Right hindlimb (tissue), 1 donor: ENCODE data around the gene MYL12A.
"Not testable (repeated sequence)": the region's sequence is repeated elsewhere in the genome, so short reads cannot be mapped to it uniquely, and the experiment has no call there.

Experiments used
- DNase-seq: peaks from one replicate; pipeline ENCODE4 v3.0.0-alpha.2; 2018

Gene MYL12A

DNA sequence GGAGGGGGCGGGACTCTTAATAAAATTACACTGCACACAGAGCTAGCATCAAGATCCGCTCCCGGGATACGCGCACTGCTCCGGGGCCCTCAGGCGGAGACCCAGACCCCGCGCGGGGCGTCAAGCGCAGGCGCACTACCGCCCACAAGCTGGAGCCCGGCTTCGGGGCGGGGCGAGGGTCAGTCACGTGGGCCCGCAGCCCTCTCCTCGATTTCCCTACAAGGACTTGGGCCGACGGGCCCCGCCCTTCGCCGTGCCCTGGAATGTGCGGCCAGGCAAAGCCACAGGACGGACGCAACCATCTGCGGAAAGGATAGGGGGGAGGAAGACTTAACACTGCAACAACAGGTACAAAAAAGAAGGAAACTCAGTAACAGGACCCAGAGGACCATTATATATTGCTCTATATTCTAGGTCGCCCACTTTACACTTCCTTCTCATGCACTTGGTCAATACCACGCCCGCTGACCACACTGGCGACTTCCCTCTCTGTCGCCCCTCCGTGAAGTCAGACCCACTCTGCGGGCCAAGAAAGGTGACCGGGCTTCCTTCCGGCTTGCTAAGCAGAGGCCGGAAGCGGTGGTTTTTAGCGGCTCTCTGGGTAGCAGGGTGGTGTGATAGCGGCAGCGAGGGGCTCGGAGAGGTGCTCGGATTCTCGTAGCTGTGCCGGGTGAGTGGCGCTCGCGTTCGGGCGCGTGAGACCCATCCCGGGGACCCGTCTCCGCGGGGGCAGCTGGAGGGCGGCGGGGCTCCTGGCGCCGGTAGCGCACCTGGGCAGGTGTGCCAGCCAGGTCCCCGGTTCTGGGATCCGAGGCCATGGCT lies at the start of gene MYL12A:
Gene MYL12A, plus strand, starts transcription at position 562 of the 822 bp plus-strand sequence. CDS start 5,447 bp downstream, outside the sequence.
- peak; percentile 98 for DNase-seq

DNA sequence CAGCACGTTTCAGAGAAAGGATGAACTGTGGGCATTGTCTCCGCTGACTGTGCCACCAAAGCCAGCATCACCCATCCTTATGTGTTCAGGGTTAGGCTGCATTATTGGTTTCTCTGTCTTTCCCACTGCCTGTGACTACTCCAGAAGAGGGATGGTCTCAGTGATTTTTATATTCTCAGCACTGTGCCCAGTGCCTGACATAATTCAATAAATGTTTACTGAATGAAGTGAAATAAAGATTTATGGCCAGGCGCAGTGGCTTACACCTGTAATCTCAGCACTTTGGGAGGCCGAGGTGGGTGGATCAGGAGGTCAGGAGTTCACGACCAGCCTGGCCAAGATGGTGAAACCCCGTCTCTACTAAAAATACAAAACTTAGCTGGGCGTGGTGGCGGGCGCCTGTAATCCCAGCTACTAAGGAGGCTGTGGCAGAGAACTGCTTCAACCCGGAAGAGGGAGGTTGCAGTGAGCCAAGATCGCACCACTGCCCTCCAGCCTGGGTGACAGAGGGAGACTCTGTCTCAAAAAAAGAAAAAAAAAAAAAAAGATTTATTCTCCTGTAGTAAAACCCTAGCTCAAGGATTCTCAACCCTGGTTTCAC lies 49.2 kb upstream of the MYL12A start:
- not testable (repeated sequence) for DNase-seq

DNA sequence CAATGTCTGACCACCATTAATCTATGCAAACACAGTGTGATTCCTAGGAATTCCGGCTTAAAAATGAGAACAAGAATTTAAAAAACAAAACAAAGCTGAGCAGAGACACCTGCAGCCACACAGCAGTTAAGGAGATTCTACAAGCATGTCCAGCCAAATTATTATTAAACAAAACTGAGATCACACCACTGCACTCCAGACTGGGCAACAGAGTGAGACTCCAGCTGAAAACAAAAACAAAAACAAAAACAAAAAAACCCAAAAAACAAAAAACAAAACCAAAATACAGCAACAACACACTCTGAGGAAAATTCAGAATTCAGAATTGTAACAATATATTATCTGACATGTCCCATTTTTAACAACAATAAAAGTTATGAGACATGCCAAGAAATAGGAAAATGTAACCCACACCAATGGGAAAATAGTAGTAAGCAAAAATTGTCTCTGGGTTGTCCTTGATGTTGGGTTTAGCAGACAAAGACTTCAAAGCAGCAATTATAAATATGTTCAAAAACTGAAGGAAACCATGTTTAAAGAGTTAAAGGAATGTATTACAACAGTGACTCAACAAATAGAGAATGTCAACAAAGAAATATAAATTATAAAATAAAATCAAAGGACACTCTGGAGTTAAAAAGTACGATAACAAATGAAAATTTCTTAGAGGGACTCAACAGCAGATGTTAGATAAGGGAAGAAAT lies 47.5 kb upstream of the MYL12A start:
- no peak for DNase-seq

DNA sequence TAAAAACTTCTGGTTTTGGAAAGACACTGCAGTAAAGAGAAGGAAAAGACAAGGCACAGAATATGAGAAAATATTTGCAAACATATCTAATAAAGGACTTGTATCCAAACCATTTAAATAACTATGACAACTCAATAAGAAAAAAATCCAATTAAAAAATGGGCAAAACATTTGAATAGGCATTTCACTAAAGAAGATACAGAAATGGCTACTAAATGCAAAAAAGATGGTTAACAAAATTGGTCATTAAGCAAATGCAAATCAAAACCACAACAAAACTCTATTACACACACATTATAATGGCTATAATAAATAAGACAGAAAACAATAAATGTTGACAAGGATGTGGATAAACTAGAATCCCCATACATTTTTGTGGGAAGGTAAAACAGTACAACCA lies 42.4 kb upstream of the MYL12A start:
- no peak for DNase-seq

DNA sequence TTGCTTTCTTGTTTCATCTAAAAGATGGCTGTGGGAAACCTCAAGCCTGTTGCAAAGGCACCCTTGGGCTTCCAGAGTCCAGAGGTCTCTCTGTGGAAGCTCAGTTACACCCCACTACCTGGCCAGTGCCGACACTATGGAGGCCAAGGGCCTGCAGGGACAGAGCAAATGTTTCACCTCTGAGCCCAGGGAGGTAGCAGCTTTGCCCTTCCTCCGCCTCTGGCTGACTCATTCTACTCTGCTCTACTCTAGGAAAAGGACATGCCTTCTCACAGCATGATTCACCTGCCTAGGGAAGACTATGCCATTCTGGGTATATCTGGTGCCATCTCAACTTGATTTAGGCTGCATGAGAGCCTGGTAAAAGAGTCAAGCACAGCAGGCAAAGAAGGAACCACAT lies 40.0 kb upstream of the MYL12A start:
- DNase-seq = no peak

DNA sequence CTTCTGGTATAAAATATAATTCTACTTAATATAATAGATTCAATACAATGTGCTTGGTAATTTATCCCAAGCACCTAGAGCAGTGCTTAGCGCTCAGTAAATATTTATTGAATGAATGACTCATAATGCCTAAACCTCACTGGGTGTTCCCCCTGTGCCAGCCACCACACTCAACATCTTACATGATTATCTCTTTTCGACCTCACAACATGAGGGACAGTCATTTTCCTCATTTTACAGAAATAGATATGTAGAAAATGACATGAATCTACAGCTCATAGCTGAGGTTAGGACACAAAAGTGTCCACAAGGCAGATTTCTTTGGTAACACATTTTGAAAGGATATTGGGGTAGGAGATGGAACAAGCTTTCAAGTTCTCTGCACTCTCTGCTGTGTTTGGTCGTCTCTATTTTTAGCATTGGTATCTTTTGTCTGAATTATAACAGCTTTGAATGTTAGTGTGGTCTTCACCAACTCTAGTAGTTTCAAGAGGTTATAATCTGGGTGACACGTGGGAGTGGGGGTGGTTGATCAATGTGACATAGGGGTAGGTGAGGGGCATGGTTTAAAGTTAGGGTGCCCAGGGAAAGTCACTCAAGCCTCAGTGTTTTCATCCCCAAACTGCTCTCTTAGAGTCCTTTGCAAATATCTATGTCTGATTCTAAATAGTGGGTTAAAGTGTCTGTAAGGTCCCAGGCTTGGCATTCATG lies 37.6 kb upstream of the MYL12A start:
- no peak for DNase-seq

DNA sequence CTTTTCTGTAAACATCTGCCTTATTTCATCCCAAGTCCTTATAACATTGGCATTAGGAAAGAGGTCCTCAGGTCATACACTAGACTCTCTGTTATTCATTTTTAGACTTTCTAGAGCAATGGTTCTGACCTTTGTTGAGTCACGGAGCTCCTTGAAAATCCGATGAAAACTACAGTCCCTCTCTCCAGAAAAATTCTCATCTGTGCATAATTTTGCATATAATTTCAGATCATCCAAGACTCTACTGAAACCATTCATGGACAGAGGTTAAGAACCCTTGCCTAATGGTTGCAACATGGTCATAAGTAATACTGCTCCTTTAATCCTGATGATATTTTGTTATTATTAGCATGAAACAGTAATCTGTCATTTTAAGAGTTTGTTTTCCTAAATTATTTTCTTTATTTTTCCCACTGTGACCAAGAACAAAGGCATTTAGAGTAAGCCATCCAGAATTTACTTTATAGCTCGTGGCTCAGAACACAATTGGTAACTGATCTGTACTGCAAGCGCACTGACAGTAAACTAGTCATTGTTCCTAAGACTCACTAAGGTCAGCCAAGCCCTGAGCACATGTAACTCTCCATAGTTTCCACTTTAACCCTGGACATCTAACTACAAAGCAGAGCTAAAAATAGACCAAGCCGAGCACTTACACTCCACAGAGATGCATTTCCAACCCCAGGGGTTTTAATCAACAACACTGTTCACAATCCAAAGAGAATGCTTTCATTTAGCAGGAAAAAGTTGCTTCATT lies 36.2 kb upstream of the MYL12A start:
- DNase-seq = no peak

DNA sequence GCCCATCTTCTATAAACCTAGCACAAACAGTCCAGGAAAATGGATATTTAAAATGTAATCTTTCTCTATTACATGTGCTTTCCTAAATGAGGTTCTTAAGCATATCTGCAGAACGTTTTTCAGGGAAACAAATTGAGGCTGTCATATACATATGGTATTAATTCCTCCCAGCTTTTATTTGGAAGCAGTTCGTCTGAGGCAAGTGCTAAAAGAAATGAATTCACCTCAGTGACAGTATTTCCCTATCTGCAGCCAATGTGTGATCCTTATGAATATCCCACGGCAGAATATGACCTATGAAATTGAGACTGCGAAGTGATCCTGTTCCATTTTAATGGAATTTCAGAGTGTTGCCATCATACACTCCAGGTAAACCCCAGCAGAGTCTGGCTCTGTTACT lies 34.9 kb upstream of the MYL12A start:
- DNase-seq = no peak

DNA sequence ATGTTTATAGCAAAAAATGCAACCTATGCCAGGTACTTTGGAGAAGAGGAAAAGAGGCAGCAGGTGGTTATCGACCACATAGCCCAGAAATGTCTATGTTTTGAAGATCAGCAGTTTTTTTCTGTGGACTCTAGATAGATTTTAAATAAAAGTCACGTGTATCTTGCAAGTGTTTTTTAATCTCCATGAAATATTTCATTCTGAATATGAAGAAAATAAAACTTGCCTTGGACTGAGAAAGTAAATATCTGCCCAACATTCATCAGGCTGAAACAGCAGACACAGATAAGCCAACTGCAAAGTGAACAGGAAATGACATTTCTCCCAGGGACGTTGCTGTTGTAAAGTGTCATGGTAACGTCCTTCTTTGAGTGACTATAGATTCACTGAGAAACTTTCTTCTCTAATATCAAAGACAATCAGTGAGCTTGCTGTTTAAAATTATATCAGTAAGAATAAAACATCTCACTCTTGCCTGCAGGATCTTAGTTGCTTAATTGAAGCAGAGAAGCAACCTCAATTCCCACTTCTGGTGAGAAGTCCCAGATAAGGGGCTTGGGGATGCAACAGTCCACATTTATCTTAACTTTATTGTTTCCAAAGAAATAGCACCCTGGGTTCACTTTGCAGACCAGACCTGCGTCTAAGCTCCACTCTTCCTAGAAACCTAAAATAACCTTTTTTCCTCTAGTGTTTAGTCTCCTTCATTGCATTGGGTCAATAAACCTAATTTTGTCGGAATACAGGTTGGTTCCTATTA lies 34.1 kb upstream of the MYL12A start:
- no peak for DNase-seq

DNA sequence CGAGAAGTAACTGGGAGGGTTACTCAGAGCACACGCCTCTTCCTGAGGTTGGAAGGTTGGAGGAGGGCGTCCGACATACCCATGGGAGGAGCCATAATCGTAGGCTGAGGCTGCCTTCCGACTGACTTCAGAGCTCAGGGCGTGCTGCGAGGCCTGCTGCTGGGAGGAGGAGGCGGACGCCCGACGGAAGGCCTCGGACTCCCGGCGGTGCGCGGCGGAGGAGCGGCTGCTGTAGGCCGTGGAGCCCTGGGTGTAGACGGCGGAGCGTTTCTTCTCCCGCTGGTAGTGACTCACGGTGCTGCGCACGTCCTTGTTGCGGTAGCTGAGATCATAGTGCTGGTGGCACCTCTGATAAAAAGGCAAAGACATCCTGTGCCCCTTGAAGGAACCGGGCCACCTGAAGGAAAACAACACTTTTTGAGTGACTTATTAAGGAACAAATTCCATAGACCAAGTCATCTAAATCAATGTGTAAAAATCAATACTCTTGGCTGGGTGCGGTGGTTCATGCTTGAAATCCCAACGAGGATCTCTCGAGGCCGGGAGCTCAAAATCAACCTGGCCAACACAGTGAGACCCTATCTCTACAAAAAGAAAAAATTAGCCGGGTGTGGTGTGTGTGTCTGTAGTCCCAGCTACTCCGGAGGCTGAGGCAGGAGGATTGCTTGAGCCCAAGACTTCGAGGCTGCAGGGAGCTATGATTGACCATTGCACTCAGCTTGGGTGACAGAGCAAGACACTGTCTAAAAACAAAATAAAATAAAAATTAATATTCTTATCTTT lies 32.6 kb upstream of the MYL12A start:
- no peak for DNase-seq

DNA sequence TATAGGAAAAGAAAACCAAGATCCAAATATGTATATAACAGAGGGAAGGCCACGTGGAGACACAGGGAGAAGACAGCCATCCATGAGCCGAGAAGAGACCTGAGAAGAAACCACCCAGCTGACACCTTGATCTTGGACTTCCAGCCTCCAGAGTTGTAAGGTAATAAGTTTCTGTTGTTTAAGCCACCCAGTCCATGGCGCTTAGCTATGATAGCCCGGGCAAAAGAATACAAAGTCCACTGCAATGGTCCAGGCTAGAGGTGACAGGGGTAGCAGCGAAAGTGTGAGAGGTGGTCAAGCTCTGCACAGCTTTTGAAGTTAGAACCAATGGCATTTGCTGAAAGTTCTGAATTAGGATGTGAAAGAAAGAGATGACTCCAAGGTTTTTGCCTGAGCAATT lies 30.6 kb upstream of the MYL12A start:
- no peak for DNase-seq

DNA sequence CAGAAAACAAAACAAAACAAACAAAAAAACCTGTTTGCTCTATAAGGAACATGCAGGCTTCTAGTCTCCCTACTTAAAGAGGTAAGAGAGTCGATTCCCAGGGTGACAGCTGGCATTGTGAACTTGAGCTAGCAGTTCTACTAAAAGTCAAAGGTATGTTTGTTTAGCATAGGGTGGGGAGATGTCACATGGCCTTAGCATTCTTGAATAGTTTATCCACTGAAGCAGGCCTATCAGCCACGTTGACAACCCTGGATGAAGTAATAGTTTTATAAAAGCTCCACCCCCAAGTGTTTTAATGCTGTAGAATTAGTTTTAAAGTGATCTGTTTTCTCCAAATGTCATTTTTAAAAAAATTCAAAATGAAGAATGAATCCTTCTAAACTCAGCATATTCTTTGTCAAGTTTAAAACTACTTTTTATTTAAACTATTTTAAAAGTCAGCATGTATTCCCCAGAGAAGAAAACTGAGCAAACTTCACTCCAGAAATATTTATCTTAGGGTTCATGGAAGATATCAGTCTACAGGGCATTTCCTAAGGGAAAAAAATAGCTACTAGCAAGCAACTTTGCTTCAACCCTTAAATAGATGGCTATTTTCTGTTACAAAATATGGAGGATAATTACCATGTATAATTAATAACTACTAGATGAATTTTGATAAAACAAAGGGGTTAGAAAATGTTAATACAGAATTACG lies 29.5 kb upstream of the MYL12A start:
- DNase-seq = no peak

DNA sequence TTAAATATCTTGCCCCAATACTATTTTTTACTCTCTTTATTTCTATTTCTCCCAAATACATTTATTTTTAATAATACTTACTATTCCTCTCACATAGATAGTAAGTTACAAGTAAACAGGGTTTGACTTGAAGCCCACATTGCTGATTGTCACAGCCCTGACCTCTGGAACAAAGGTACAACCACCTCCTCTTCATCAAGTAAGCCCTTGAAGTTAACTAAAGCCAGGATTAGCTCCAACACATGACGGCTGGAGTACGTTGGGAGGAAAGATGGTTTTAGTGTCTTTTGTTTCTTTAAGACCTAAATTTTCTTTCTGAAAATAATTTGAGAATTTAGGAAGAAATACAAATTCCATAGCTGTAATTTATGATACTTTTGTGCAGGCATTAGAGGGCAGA lies 28.8 kb upstream of the MYL12A start:
- no peak for DNase-seq

DNA sequence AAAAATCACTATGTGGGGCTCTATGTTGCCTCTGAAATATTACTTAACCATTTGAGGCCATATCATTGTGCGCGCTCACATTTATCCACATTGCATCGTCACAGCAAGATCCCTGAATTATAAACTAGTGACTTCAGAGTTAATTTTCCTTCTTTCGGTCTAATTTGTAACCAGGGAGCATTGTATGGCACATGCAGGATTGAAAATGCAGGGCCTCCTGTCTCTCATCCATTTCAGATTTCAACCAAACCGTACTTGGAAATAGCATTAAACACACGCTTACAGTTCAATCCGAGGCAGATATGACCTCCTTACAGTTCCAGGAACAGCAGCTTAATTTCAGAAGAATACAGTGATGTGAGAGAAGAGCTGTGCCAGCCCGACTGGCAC lies 28.4 kb upstream of the MYL12A start:
- no peak for DNase-seq

DNA sequence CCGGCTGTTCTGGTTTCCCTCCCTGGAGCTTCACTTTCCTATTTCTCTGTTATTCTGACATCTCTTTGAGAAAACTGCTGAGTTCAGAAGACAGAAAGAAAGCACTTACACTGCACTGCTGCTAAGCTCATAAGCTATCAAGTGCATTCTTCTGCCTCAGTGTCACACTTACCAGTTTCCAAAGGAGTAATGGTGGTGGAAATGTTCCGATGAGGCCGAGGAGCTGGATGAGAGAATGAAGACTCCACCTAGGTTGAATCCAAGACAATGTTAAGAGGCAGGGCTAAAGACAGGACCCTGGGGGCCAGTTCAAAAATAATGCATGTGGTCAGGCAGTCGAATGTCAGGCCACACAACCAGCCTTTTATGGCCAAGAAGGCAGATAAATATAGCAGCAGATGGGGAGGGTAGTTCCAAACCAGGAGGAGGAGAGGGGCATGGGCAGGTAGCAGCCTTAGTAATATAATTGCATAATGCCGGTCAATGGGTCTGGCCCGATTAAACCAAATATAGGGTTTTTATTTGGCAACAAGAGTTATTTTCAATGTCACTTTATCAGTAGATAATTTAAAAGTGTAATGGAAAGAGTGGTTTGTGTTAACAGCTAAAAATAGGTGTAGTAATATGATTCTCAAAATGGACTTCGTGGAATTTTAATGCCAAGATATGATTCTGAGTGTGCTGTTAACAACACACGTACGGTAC lies 27.8 kb upstream of the MYL12A start, which contains the start of gene MYOM1:
Gene MYOM1, minus strand, starts transcription at position 338 of the 705 bp plus-strand sequence. CDS start 4,745 bp downstream, outside the sequence.
- peak; percentile 48 for DNase-seq

DNA sequence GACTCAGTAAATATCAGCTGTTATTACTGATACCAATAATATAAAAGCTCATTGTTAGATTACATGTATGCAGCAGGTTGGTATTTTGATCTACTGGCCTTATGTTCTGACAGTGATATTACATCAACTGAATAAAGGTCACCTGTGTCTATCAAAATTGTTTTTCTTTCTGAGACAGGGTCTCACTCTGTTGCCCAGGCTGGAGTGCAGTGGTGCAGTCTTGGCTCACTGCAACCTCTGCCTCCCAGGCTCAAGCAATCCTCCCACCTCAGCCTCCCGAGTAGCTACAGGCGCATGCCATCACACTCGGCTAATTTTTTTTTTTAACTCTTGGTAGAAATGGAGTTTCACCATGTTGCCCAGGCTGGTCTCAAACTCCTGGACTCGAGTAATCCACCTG lies 26.7 kb upstream of the MYL12A start:
- not testable (repeated sequence) for DNase-seq

DNA sequence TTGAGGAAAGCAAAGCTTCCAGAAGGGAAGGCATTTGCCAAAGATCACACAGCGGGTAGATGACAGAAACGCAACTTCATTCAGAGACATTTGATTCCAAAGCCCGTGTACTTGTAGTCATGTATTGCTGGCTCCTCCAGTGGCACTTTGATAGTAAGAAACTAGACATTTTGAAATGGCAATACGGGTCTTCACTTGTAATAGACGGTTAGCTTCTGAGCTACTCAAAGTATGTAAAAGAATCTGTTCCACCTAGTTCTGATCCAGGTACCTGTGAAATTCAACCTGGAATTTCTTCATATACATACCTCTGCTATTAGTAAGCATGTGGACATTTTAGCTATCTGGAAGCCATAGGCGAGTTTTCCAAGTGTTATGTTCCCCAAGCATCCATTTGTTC lies 26.1 kb upstream of the MYL12A start:
- DNase-seq = no peak

DNA sequence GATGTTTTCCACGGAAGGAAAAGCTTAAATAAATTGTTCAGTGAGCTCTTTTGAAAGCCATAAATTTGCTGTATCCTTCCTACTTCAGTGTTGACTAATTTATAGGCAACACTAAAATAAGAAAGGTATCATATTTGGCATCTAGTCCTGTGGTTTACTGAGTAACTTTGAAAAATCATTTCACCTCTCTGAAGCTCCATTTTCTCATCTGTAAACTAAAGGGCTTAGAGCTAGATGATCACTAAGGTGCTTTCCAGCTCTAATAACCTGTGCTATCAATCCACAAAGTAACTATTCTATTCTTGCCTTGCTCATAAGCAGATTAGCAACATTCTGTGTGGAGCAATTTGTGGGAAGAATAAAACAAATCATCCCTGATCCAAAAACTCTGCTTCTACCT lies 24.2 kb upstream of the MYL12A start:
- no peak for DNase-seq

DNA sequence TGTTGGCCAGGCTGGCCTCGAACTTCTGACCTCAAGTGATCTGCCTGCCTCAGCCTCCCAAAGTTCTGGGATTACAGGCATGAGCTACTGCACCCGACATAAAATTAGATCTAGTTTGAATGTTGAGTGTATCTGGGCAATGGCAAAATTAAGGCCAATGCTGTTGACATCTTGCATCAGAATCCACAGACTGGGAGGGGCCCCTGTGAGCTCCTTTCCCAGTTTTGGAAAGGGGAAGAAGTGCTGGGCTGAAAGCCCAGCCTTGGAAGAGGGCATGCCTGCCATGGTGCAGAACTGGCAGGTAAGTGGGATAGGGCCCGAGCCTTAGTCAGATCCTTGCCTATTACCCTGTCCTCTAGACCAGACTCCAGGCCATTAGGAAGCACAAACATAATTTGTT lies 23.4 kb upstream of the MYL12A start:
- DNase-seq = no peak
